ENCODE measurements around the gene PRKCH. TPM values are rescaled to one million over a fixed set of nuclear protein-coding genes. Genes with fewer than 3 reads are reported as not detected.
A peak's percentile ranks its signal among the peaks of the same experiment; 100 is the strongest.

The PRKCH gene
- polyA plus RNA-seq, 4 donors, result 5.9 to 17.3 (median 12.9) TPM

DNA sequence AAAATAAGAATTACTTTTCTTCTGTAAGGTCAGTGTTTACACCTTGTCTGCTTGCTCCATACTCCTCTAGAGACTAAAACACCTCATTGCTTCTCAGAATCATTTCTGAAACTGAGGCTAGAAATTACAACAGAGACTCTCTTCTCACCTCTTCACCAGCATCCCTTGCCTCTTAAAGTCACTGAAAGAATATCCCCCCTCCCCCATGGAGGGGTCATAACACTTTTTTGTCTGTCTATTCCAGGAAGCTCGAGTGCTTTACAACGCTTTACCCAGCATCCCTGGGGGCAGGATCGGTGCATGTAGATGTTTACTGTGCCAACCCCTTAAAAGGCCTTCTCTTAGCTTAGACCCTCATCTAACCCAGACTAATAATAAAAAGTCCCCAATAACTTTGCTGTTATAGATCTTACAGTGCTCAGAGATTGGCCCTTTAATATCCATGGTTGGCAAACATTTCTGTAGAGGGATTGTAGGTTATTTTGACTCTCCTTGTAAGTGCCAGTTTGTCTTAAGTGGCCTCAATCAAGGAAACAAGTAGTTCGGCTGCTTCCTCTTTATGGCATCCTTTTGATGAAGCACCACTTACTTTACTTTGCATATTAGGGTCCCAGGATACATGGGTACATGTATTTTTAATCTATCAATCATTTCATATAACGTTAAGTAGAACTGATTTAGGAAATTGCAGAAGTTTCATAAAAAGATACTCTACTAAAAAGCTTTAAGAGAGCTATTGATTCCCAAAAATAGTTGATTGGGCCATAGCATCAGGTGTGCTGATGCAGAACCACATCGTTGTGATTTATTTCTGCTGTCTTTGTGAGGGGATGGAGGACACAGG is 29.3 kb downstream of the PRKCH start:
- no peaks in the 10 kb centered on the region for H3K4me1 ChIP-seq (ENCODE audit: control insufficient read depth in 3 of 3, insufficient read depth in 2 of 3, low read depth in 1 of 3, low read length in 2 of 3)
- H3K4me3 ChIP-seq (ENCODE audit: low read depth in 1 of 3, low read length in 3 of 3), result no peak overlapping the region
- FAIRE-seq, result no peak
- H3K36me3 ChIP-seq (ENCODE audit: control insufficient read depth in 3 of 3, insufficient read depth in 2 of 3, low read depth in 1 of 3, low read length in 3 of 3), result no peaks in the 10 kb centered on the region
- WGBS, 3 donors, result 52 to 76% (median 63%) methylated on average over 6 of the region's 6 CpGs
- H3K27me3 ChIP-seq (ENCODE audit: control insufficient read depth in 3 of 3, insufficient read depth in 3 of 3, low read length in 3 of 3), result peaks cover 0 to 2% (median 0%) of the 10 kb centered on the region in 3 donors
- H3K27ac ChIP-seq (ENCODE audit: low read depth in 1 of 3, low read length in 2 of 3), result peak overlapping the region in 1 of 3 donors; percentile 28
- no peak for DNase-seq
- H3K9me3 ChIP-seq (ENCODE audit: control insufficient read depth in 2 of 2, insufficient read depth in 1 of 2, low read depth in 1 of 2, low read length in 1 of 2), result no peaks in the 10 kb centered on the region

GRCh38 chr14:61351477-61351876 is 30.1 kb downstream of the PRKCH start:
- H3K27ac ChIP-seq (ENCODE audit: low read depth in 1 of 3, low read length in 2 of 3), result no peak overlapping the region
- WGBS, 3 donors, result 84 to 94% (median 91%) methylated on average over 6 of the region's 6 CpGs
- no peak overlapping the region for H3K4me3 ChIP-seq (ENCODE audit: low read depth in 1 of 3, low read length in 3 of 3)
- no peaks in the 10 kb centered on the region for H3K9me3 ChIP-seq (ENCODE audit: control insufficient read depth in 2 of 2, insufficient read depth in 1 of 2, low read depth in 1 of 2, low read length in 1 of 2)
- no peak for FAIRE-seq
- DNase-seq, result no peak
- H3K27me3 ChIP-seq (ENCODE audit: control insufficient read depth in 3 of 3, insufficient read depth in 3 of 3, low read length in 3 of 3), result peaks cover 0 to 2% (median 0%) of the 10 kb centered on the region in 3 donors
- H3K4me1 ChIP-seq (ENCODE audit: control insufficient read depth in 3 of 3, insufficient read depth in 2 of 3, low read depth in 1 of 3, low read length in 2 of 3), result no peaks in the 10 kb centered on the region
- no peaks in the 10 kb centered on the region for H3K36me3 ChIP-seq (ENCODE audit: control insufficient read depth in 3 of 3, insufficient read depth in 2 of 3, low read depth in 1 of 3, low read length in 3 of 3)

DNA sequence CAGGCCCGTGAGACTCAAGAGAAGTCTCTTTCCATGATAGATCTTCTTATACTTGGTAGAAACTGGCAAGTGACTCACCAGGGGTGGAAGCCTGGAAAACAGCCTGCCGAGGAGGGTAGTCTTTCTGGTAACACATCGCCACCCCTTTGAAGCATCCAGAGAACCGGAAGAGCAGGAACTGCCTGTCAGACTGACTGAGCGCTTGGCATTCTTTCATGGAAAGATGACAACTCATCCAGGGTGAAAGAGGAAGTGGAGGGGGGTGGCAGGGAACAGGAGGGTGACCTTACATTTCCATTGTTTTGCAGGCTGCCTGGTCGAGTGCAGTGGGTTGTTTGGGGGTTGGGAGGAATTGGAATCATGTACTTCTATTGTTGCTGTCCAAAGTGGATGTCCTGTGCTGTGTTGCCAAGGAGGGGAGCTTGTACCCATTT is 34.5 kb downstream of the PRKCH start:
- H3K27me3 ChIP-seq (ENCODE audit: control insufficient read depth in 3 of 3, insufficient read depth in 3 of 3, low read length in 3 of 3), result no peaks in the 10 kb centered on the region
- no peak overlapping the region for H3K27ac ChIP-seq (ENCODE audit: low read depth in 1 of 3, low read length in 2 of 3)
- H3K36me3 ChIP-seq (ENCODE audit: control insufficient read depth in 3 of 3, insufficient read depth in 2 of 3, low read depth in 1 of 3, low read length in 3 of 3), result no peaks in the 10 kb centered on the region
- peak in 1 of 2 donors; percentile 7 for DNase-seq
- FAIRE-seq, result no peak
- H3K4me3 ChIP-seq (ENCODE audit: low read depth in 1 of 3, low read length in 3 of 3), result no peak overlapping the region
- H3K9me3 ChIP-seq (ENCODE audit: control insufficient read depth in 2 of 2, insufficient read depth in 1 of 2, low read depth in 1 of 2, low read length in 1 of 2), result no peaks in the 10 kb centered on the region
- WGBS, 3 donors, result 41 to 77% (median 73%) methylated on average over 6 of the region's 6 CpGs
- H3K4me1 ChIP-seq (ENCODE audit: control insufficient read depth in 3 of 3, insufficient read depth in 2 of 3, low read depth in 1 of 3, low read length in 2 of 3), result peaks cover 0 to 13% (median 2%) of the 10 kb centered on the region in 3 donors

GRCh38 chr14:61357123-61357522 is 35.7 kb downstream of the PRKCH start:
- Histone ChIP-seq H3K4me1 (ENCODE audit: control insufficient read depth in 3 of 3, insufficient read depth in 2 of 3, low read depth in 1 of 3, low read length in 2 of 3) (peaks cover 0 to 13% (median 2%) of the 10 kb centered on the region in 3 donors), H3K27me3 (ENCODE audit: control insufficient read depth in 3 of 3, insufficient read depth in 3 of 3, low read length in 3 of 3) (no peaks in the 10 kb centered on the region), H3K36me3 (ENCODE audit: control insufficient read depth in 3 of 3, insufficient read depth in 2 of 3, low read depth in 1 of 3, low read length in 3 of 3) (no peaks in the 10 kb centered on the region), H3K27ac (ENCODE audit: low read depth in 1 of 3, low read length in 2 of 3) (no peak overlapping the region), H3K9me3 (ENCODE audit: control insufficient read depth in 2 of 2, insufficient read depth in 1 of 2, low read depth in 1 of 2, low read length in 1 of 2) (no peaks in the 10 kb centered on the region), H3K4me3 (ENCODE audit: low read depth in 1 of 3, low read length in 3 of 3) (no peak overlapping the region)
- 74 to 87% (median 82%) methylated on average over 4 of the region's 4 CpGs for WGBS, 3 donors
- FAIRE-seq, result no peak
- no peak for DNase-seq

GRCh38 chr14:61358554-61359226 is 37.3 kb downstream of the PRKCH start:
- no peaks in the 10 kb centered on the region for H3K36me3 ChIP-seq (ENCODE audit: control insufficient read depth in 3 of 3, insufficient read depth in 2 of 3, low read depth in 1 of 3, low read length in 3 of 3)
- no peak for DNase-seq
- H3K9me3 ChIP-seq (ENCODE audit: control insufficient read depth in 2 of 2, insufficient read depth in 1 of 2, low read depth in 1 of 2, low read length in 1 of 2), result no peaks in the 10 kb centered on the region
- peaks cover 0 to 13% (median 2%) of the 10 kb centered on the region in 3 donors for H3K4me1 ChIP-seq (ENCODE audit: control insufficient read depth in 3 of 3, insufficient read depth in 2 of 3, low read depth in 1 of 3, low read length in 2 of 3)
- H3K27ac ChIP-seq (ENCODE audit: low read depth in 1 of 3, low read length in 2 of 3), result no peak overlapping the region
- H3K4me3 ChIP-seq (ENCODE audit: low read depth in 1 of 3, low read length in 3 of 3), result no peak overlapping the region
- no peaks in the 10 kb centered on the region for H3K27me3 ChIP-seq (ENCODE audit: control insufficient read depth in 3 of 3, insufficient read depth in 3 of 3, low read length in 3 of 3)
- no peak for FAIRE-seq
- 75 to 81% (median 78%) methylated on average over 3 of the region's 3 CpGs for WGBS, 3 donors

GRCh38 chr14:61360796-61361525 is 39.6 kb downstream of the PRKCH start:
- no peak overlapping the region for H3K4me3 ChIP-seq (ENCODE audit: low read depth in 1 of 3, low read length in 3 of 3)
- no peaks in the 10 kb centered on the region for H3K9me3 ChIP-seq (ENCODE audit: control insufficient read depth in 2 of 2, insufficient read depth in 1 of 2, low read depth in 1 of 2, low read length in 1 of 2)
- DNase-seq, result no peak
- peaks cover 0 to 15% (median 2%) of the 10 kb centered on the region in 3 donors for H3K4me1 ChIP-seq (ENCODE audit: control insufficient read depth in 3 of 3, insufficient read depth in 2 of 3, low read depth in 1 of 3, low read length in 2 of 3)
- no peak overlapping the region for H3K27ac ChIP-seq (ENCODE audit: low read depth in 1 of 3, low read length in 2 of 3)
- FAIRE-seq, result no peak
- WGBS, 3 donors, result 64 to 75% (median 67%) methylated on average over 5 of the region's 5 CpGs
- no peaks in the 10 kb centered on the region for H3K36me3 ChIP-seq (ENCODE audit: control insufficient read depth in 3 of 3, insufficient read depth in 2 of 3, low read depth in 1 of 3, low read length in 3 of 3)
- no peaks in the 10 kb centered on the region for H3K27me3 ChIP-seq (ENCODE audit: control insufficient read depth in 3 of 3, insufficient read depth in 3 of 3, low read length in 3 of 3)

GRCh38 chr14:61362072-61362750 is 40.8 kb downstream of the PRKCH start:
- Histone ChIP-seq H3K4me1 (ENCODE audit: control insufficient read depth in 3 of 3, insufficient read depth in 2 of 3, low read depth in 1 of 3, low read length in 2 of 3) (peaks cover 0 to 16% (median 2%) of the 10 kb centered on the region in 3 donors), H3K27me3 (ENCODE audit: control insufficient read depth in 3 of 3, insufficient read depth in 3 of 3, low read length in 3 of 3) (no peaks in the 10 kb centered on the region), H3K4me3 (ENCODE audit: low read depth in 1 of 3, low read length in 3 of 3) (no peak overlapping the region), H3K36me3 (ENCODE audit: control insufficient read depth in 3 of 3, insufficient read depth in 2 of 3, low read depth in 1 of 3, low read length in 3 of 3) (no peaks in the 10 kb centered on the region), H3K9me3 (ENCODE audit: control insufficient read depth in 2 of 2, insufficient read depth in 1 of 2, low read depth in 1 of 2, low read length in 1 of 2) (no peaks in the 10 kb centered on the region), H3K27ac (ENCODE audit: low read depth in 1 of 3, low read length in 2 of 3) (no peak overlapping the region)
- FAIRE-seq (no peak), DNase-seq (no peak)
- WGBS, 3 donors, result 79 to 84% (median 84%) methylated on average over 5 of the region's 5 CpGs

DNA sequence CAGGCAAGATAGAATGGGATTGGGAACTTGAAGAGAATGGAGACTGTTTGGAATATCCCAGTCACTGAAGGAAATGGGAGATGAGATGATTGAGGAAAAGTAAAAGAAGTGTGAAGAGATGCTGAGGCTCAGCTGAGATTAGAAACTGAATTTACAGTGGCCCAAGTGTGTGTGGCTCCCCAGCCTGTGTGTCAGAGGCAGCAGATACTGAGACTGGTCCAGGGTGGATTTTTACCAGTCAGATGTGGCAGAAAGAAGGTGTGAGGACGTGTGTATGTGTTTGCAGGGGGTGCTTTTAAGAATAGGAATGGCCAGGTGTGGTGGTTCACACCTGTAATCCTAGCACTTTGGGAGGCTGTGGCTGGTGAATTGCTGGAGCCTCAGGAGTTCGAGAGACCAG is 42.9 kb downstream of the PRKCH start:
- FAIRE-seq, result no peak

More for the DNA sequence above, 42.9 kb downstream of the PRKCH start:
- no peak overlapping the region for H3K27ac ChIP-seq (ENCODE audit: low read depth in 1 of 3, low read length in 2 of 3)
- H3K9me3 ChIP-seq (ENCODE audit: control insufficient read depth in 2 of 2, insufficient read depth in 1 of 2, low read depth in 1 of 2, low read length in 1 of 2), result no peaks in the 10 kb centered on the region
- no peaks in the 10 kb centered on the region for H3K36me3 ChIP-seq (ENCODE audit: control insufficient read depth in 3 of 3, insufficient read depth in 2 of 3, low read depth in 1 of 3, low read length in 3 of 3)
- WGBS, 3 donors, result 80 to 90% (median 85%) methylated on average over 2 of the region's 2 CpGs
- no peaks in the 10 kb centered on the region for H3K27me3 ChIP-seq (ENCODE audit: control insufficient read depth in 3 of 3, insufficient read depth in 3 of 3, low read length in 3 of 3)
- H3K4me3 ChIP-seq (ENCODE audit: low read depth in 1 of 3, low read length in 3 of 3), result no peak overlapping the region
- DNase-seq, result no peak
- peaks cover 0 to 6% (median 0%) of the 10 kb centered on the region in 3 donors for H3K4me1 ChIP-seq (ENCODE audit: control insufficient read depth in 3 of 3, insufficient read depth in 2 of 3, low read depth in 1 of 3, low read length in 2 of 3)

Data from small intestine (tissue), 7 donors.